ENCODE measurements around the gene CTSC.

- TF ChIP-seq CTCF (IDR thresholded peaks at IDR 0.05) (no peak), EP300 (IDR thresholded peaks at IDR 0.05) (no peak), POLR2A (IDR thresholded peaks at IDR 0.05) (no peak), POLR2AphosphoS5 (IDR thresholded peaks at IDR 0.05) (no peak)
Measured at GRCh38 chr11:88308576-88308975, 29.0 kb downstream of the CTSC start.
